HepG2 (cell line): ENCODE measurements around the gene ZBED5. TPM values are rescaled to one million over a fixed set of nuclear protein-coding genes. Genes with fewer than 3 reads are reported as not detected.
A peak's percentile ranks its signal among the peaks of the same experiment; 100 is the strongest.

Source experiments
- ATAC-seq: fragments of 200-7000 bp; cut with Tn5 transposase; 3 replicates; pipeline ENCODE4 v1.9.1; 2020; ENCODE audit warnings: mild to moderate bottlenecking, moderate library complexity
- BruUV-seq: library from RNA; stranded (reverse); fragments of 400-500 nt; replicated peaks from 2 replicates; lab custom pipeline; 2021; lab: Mats Ljungman, UMichigan
- CTCF ChIA-PET: fragments of 300-600 bp; formaldehyde crosslinking; extraction: SDS; loops from one replicate; lab custom pipeline; 2021; ENCODE audit warnings: low total read pairs, inconsistent platforms, low intra/inter-chr PET ratio; lab: Yijun Ruan, JAX
- POLR2A ChIA-PET: fragments of 350-600 bp; sonication (Branson Sonifier 250); formaldehyde crosslinking; loops from one replicate; lab custom pipeline; 2020; ENCODE audit warnings: antibody characterized with exemption, inconsistent platforms; lab: Yijun Ruan, JAX
- DNase-seq: peaks from one replicate; pipeline ENCODE4 v3.0.0-alpha.2; 2015; ENCODE audit warnings: low spot score
- FAIRE-seq: peaks from 3 replicates; lab custom pipeline; 2011; peaks lifted over from hg19 to GRCh38; lab: Jason Lieb, UNC
- H2AFZ ChIP-seq: one replicate; pipeline ENCODE4 v1.6.1; 2011; ENCODE audit warnings: low read length, inconsistent platforms
- H3K27ac ChIP-seq: fragments of 300-600 bp; 3 replicates; pipeline ENCODE4 v1.8.0; 2011; ENCODE audit warnings: mixed run types, mild to moderate bottlenecking, mixed read lengths, low read length, inconsistent platforms; ENCODE audit not compliant: insufficient read depth; ENCODE audit errors: extremely low read length
- H3K27me3 ChIP-seq, 2 experiments: fragments of 200-600 bp in 1 of 2; 2 replicates in 1 of 2; 3 replicates in 1 of 2; pipeline versions ENCODE4 v1.6.0 to v1.8.0; 2011; ENCODE audit warnings: low read length in 2 of 2, mild to moderate bottlenecking in 2 of 2, moderate library complexity in 2 of 2, inconsistent platforms in 1 of 2; ENCODE audit not compliant: insufficient read depth in 2 of 2, control insufficient read depth in 1 of 2
- H3K36me3 ChIP-seq, 2 experiments: fragments of 200-600 bp in 1 of 2; replicated peaks in 1 of 2; 2 replicates in 1 of 2; 3 replicates in 1 of 2; pipeline versions ENCODE4 v1.5.1 to v1.8.0; 2011; ENCODE audit warnings: low read length in 2 of 2, inconsistent platforms in 1 of 2; ENCODE audit not compliant: insufficient read depth in 2 of 2, control insufficient read depth in 1 of 2
- H3K4me1 ChIP-seq: 2 replicates; pipeline ENCODE4 v1.5.1; 2012; ENCODE audit warnings: low read length, inconsistent platforms; ENCODE audit not compliant: insufficient read depth
- H3K4me2 ChIP-seq: 2 replicates; pipeline ENCODE4 v1.6.0; 2011; ENCODE audit warnings: low read depth, low read length, inconsistent platforms
- H3K4me3 ChIP-seq, 3 experiments: fragments of 200-600 bp in 1 of 3; sonication (generic), shearing (Covaris generic) in 1 of 3; replicated peaks in 1 of 3; 2 replicates each; pipeline ENCODE4 v1.5.1; 2011 to 2016; ENCODE audit warnings: low read length in 3 of 3, inconsistent platforms in 2 of 3, low read depth in 2 of 3, mild to moderate bottlenecking in 2 of 3, control low read depth in 1 of 3, mixed read lengths in 1 of 3; ENCODE audit not compliant: insufficient read depth in 1 of 3
- H3K79me2 ChIP-seq: one replicate; pipeline ENCODE4 v1.6.1; 2011; ENCODE audit warnings: low read length, inconsistent platforms; ENCODE audit not compliant: insufficient read depth
- H3K9ac ChIP-seq: 2 replicates; pipeline ENCODE4 v1.6.0; 2011; ENCODE audit warnings: mild to moderate bottlenecking, low read depth, low read length, inconsistent platforms; ENCODE audit not compliant: insufficient read depth
- H3K9me3 ChIP-seq: 2 replicates; pipeline ENCODE4 v1.5.1; 2012; ENCODE audit warnings: mild to moderate bottlenecking, low read length
- H4K20me1 ChIP-seq: 2 replicates; pipeline ENCODE4 v1.6.0; 2011; ENCODE audit warnings: inconsistent platforms, mild to moderate bottlenecking, low read length, moderate library complexity; ENCODE audit not compliant: insufficient read depth
- EZH2 ChIP-seq: conservative IDR thresholded peaks from 2 replicates; pipeline ENCODE4 v1.6.1; 2012; ENCODE audit warnings: mild to moderate bottlenecking, low read depth, low read length, moderate library complexity
- HOXA5 ChIP-seq: sonication (generic); formaldehyde crosslinking; IDR thresholded peaks from 2 replicates; pipeline ENCODE4 v1.4.0; 2020; ENCODE audit warnings: missing genetic modification reagents
- KDM2A ChIP-seq: sonication (generic); formaldehyde crosslinking; IDR thresholded peaks from 2 replicates; pipeline ENCODE4 v1.4.0; 2020; ENCODE audit warnings: low read depth, missing genetic modification reagents, borderline replicate concordance
- POLR2AphosphoS2 ChIP-seq: IDR thresholded peaks from 2 replicates; pipeline ENCODE4 v1.6.1; 2011; ENCODE audit warnings: low read depth, low read length, improper control_type of control experiment
- TOPORS ChIP-seq: sonication (generic); formaldehyde crosslinking; IDR thresholded peaks from 2 replicates; pipeline ENCODE4 v1.8.0; 2023; ENCODE audit warnings: mild to moderate bottlenecking, missing genetic modification reagents
- ZIK1 ChIP-seq: sonication (generic); formaldehyde crosslinking; IDR thresholded peaks from 2 replicates; pipeline ENCODE4 v1.5.0; 2020; ENCODE audit warnings: mild to moderate bottlenecking, low read depth, missing genetic modification reagents, borderline replicate concordance
- ZNF121 ChIP-seq: sonication (generic); formaldehyde crosslinking; IDR thresholded peaks from 2 replicates; pipeline ENCODE4 v1.5.0; 2020; ENCODE audit warnings: mild to moderate bottlenecking, missing genetic modification reagents
- ZNF180 ChIP-seq: sonication (generic); formaldehyde crosslinking; IDR thresholded peaks from 2 replicates; pipeline ENCODE4 v1.4.0; 2020; ENCODE audit warnings: low read depth, missing genetic modification reagents, borderline replicate concordance
- ZNF670 ChIP-seq: sonication (generic); formaldehyde crosslinking; IDR thresholded peaks from 2 replicates; pipeline ENCODE4 v1.8.0; 2022; ENCODE audit warnings: mild to moderate bottlenecking, missing genetic modification reagents, borderline replicate concordance
- ZSCAN22 ChIP-seq: sonication (generic); formaldehyde crosslinking; IDR thresholded peaks from 2 replicates; pipeline ENCODE4 v1.4.0; 2020; ENCODE audit warnings: mild to moderate bottlenecking, missing genetic modification reagents
- WGBS: methylation state at CpG from one replicate; pipeline ENCODE4 v1.1.6; 2017; ENCODE audit warnings: low lambda C conversion rate; 5-methylcytosine and 5-hydroxymethylcytosine counted together
- in situ Hi-C: cut with HindIII; loops from 2 replicates; pipeline ENCODE4 v1.10.0; 2017; ENCODE audit warnings: low pct_unique_long_range_greater_than_20kb; ENCODE audit not compliant: extremely low pct_ligation_motif_present
- intact Hi-C: fragments of 100-400 bp; cut with micrococcal nuclease; formaldehyde crosslinking; loops from one replicate; pipeline ENCODE4 v1.10.0; 2022; ENCODE audit not compliant: unreplicated experiment
- polyA plus RNA-seq, 8 experiments: library from polyadenylated mRNA; depleted of rRNA in 3 of 8; stranded (reverse) in 7 of 8; unstranded in 1 of 8; fragments of >200 nt; fragmentation: Illumina TruSeq in 4 of 8; extraction: Trizol in 4 of 8; gene quantifications; 2 replicates each; pipeline versions ENCODE4 v1.2.1 to v1.2.3, GENCODE V29; 2011 to 2016; ENCODE audit warnings: low read depth in 4 of 8, missing spikeins in 1 of 8, mixed read lengths in 1 of 8; ENCODE audit not compliant: insufficient read depth in 1 of 8
- total RNA-seq, 5 experiments: library from RNA; depleted of rRNA; stranded (reverse); fragments of >200 nt; fragmentation: Illumina TruSeq; extraction: Trizol; gene quantifications; 2 replicates each; pipeline ENCODE4 v1.2.3, GENCODE V29; 2016; ENCODE audit warnings: low read depth in 1 of 5
- TF ChIP-seq, protein P1 (sequence below): sonication (generic); formaldehyde crosslinking; IDR thresholded peaks from 2 replicates; pipeline ENCODE4 v1.5.0; 2020; ENCODE audit warnings: missing genetic modification reagents
- TF ChIP-seq, protein P2 (sequence below): sonication (generic); formaldehyde crosslinking; IDR thresholded peaks from 2 replicates; pipeline ENCODE4 v1.4.0; 2020; ENCODE audit warnings: missing genetic modification reagents
- TF ChIP-seq, protein P3 (sequence below), 2 experiments: sonication (generic) in 1 of 2; formaldehyde crosslinking in 1 of 2; IDR thresholded peaks; 2 replicates each; pipeline versions ENCODE4 v1.5.1 to v1.6.1; 2011 to 2020; ENCODE audit warnings: borderline replicate concordance in 1 of 2, low read depth in 1 of 2, low read length in 1 of 2, mild to moderate bottlenecking in 1 of 2, missing genetic modification reagents in 1 of 2, moderate library complexity in 1 of 2

Gene ZBED5
- total and polyA plus RNA-seq, 2 of the 13 experiments (the other 11 are each of a cell fraction or from before 2014, with no cell fraction given): 18.2 to 38.6 TPM

DNA sequence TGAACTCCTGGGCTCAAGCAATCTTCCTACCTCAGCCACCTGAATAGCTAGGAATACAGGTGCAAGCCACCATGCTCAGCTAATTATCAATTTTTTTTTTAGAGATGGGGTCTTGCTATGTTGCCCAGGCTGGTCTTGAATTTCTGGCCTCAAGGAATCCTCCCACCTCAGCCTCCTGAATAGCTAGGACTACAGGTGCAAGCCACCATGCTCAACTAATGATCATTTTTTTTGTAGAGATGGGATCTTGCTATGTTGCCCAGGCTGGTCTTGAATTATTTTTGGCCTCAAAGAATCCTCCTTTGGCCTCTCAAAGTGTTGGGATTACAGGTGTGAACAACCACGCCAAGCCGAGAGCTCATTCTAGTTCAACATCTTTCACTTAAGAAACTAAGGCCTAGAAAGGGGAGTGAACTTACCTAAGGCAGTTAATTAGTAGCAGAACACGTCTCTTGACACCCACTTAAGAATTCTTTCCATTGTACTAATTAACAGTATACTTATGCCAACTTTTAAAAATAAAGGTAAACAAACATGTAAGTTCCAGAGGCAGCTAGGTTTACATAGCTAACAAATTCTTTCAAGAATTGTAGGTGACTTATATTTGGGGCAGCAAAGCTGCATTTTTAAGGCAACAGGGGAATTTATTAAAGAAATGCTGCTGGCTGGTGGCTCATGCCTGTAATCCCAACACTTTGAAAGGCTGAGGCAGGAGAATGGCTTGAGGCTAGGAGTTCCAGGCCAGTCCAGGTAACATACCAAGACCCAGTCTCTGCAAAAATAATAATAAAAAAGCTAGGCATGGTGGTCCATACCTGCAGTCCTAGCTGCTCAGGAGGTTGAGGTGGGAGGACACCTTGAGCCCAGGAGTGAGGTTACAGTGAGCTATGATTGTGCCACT lies 9.6 kb downstream of the ZBED5 start:
- ATAC-seq (no peak), FAIRE-seq (no peak), DNase-seq (no peak)
- in situ Hi-C loops (no loop called here), intact Hi-C loops (no loop called here)
- WGBS: 95% methylated on average over 3 of the region's 3 CpGs
- CTCF ChIA-PET: no interaction called here
- H3K9me3 ChIP-seq: no peaks in the 10 kb centered on the region
- H3K27me3 ChIP-seq: no peaks in the 10 kb centered on the region
- TF ChIP-seq ZNF121 (CRISPR knock-in tag) (peak; percentile 89), TOPORS (no peak), ZSCAN22 (CRISPR knock-in tag) (no peak)
- no peak overlapping the region for H3K4me2 ChIP-seq
- no peak overlapping the region for H3K27ac ChIP-seq
- POLR2A ChIA-PET: interaction anchor here (3.1 to 3.3 kb wide), 2 partner anchors 10 to 39 kb away, joined by 25 to 27 read pairs; partner anchors contain the start of genes EIF4G2 and ZBED5
- peaks cover 3 to 5% of the 10 kb centered on the region in 2 experiments; a peak in 3 of 5 replicates for H3K36me3 ChIP-seq
- no peaks in the 10 kb centered on the region for H3K4me1 ChIP-seq
- H3K79me2 ChIP-seq: no peaks in the 10 kb centered on the region
- no TSS peak for BruUV-seq
- no peak overlapping the region for H3K4me3 ChIP-seq
- H2AFZ ChIP-seq: no peak overlapping the region
- no peak overlapping the region for H3K9ac ChIP-seq
- H4K20me1 ChIP-seq: no peaks in the 10 kb centered on the region

DNA sequence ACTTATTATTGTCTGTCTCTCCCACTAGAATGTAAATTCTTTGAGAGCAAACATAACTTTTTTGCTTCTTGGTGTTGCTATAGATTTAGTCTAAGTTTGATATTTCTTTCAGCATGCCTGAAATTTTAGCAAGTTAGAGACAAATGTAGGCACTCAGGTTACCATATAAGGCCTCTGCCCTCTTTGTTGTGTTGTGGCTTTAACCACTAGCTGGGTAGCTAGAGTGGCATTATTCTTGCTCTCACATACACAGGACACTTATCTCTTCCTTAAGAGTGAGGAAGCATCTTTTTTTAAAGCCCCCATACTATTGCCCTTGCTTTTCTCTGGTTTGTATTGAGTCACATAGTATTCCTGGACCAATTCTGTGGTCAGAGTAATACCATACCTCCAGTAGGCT lies 11.2 kb downstream of the ZBED5 start:
- Histone ChIP-seq H2AFZ (no peak overlapping the region), H3K27ac (no peak overlapping the region), H3K9me3 (no peaks in the 10 kb centered on the region), H3K4me1 (no peaks in the 10 kb centered on the region), H3K27me3 (no peaks in the 10 kb centered on the region), H3K79me2 (no peaks in the 10 kb centered on the region), H3K4me2 (no peak overlapping the region), H4K20me1 (no peaks in the 10 kb centered on the region), H3K4me3 (no peak overlapping the region), H3K9ac (no peak overlapping the region), H3K36me3 (no peaks in the 10 kb centered on the region)
- intact Hi-C loops: no loop called here
- BruUV-seq: no TSS peak
- ATAC-seq: no peak
- in situ Hi-C loops: no loop called here
- ChIA-PET CTCF (no interaction called here), POLR2A (interaction anchor here (1.0 to 3.3 kb wide), 3 partner anchors 11 to 38 kb away, joined by 3 to 27 read pairs (median 25); partner anchors contain the start of genes EIF4G2 and ZBED5)
- no peak for FAIRE-seq
- no peak for DNase-seq
- TF ChIP-seq, protein P1, sequence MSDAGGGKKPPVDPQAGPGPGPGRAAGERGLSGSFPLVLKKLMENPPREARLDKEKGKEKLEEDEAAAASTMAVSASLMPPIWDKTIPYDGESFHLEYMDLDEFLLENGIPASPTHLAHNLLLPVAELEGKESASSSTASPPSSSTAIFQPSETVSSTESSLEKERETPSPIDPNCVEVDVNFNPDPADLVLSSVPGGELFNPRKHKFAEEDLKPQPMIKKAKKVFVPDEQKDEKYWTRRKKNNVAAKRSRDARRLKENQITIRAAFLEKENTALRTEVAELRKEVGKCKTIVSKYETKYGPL (CRISPR knock-in tag): no peak
- TF ChIP-seq POLR2AphosphoS2: no peak
- no peak for TF ChIP-seq ZNF670 (CRISPR knock-in tag)
- no peak for TF ChIP-seq KDM2A (CRISPR knock-in tag)
- TF ChIP-seq, protein P2, sequence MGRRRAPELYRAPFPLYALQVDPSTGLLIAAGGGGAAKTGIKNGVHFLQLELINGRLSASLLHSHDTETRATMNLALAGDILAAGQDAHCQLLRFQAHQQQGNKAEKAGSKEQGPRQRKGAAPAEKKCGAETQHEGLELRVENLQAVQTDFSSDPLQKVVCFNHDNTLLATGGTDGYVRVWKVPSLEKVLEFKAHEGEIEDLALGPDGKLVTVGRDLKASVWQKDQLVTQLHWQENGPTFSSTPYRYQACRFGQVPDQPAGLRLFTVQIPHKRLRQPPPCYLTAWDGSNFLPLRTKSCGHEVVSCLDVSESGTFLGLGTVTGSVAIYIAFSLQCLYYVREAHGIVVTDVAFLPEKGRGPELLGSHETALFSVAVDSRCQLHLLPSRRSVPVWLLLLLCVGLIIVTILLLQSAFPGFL (CRISPR knock-in tag): no peak
- no peak for TF ChIP-seq EZH2
- TF ChIP-seq ZIK1: no peak
- no peak for TF ChIP-seq HOXA5 (CRISPR knock-in tag)
- no peak for TF ChIP-seq ZNF180
- TF ChIP-seq, protein P3, sequence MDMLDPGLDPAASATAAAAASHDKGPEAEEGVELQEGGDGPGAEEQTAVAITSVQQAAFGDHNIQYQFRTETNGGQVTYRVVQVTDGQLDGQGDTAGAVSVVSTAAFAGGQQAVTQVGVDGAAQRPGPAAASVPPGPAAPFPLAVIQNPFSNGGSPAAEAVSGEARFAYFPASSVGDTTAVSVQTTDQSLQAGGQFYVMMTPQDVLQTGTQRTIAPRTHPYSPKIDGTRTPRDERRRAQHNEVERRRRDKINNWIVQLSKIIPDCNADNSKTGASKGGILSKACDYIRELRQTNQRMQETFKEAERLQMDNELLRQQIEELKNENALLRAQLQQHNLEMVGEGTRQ (IDR thresholded peaks at IDR 0.05; ENCODE audit: low read depth, low read length): no peak
- TF ChIP-seq, protein P3 (CRISPR knock-in tag; IDR thresholded peaks at IDR 0.05; ENCODE audit: borderline replicate concordance): no peak
